ENCODE data around the gene RBFA.

DNA sequence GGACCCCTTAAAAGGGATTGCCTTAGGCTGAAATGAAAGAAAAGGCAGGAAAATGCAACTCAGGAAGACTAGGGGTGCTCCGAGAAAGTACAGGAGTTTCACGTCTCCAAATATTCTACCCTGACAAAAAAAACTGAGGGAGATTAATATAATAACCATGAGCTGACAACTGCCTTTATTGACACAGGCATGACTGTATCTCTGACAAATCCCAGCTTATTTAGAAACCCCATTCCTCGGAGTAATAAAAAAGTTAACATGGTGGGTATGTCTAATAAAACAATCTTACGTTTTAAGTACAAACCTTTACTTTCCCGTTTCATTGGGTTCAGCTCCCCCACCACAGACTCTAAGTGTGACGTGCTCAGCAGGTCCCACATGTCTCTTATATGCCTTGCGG lies 7.9 kb upstream of the RBFA start:
- TF ChIP-seq POLR2A (IDR thresholded peaks at IDR 0.05), result no peak
- TF ChIP-seq, protein P1, sequence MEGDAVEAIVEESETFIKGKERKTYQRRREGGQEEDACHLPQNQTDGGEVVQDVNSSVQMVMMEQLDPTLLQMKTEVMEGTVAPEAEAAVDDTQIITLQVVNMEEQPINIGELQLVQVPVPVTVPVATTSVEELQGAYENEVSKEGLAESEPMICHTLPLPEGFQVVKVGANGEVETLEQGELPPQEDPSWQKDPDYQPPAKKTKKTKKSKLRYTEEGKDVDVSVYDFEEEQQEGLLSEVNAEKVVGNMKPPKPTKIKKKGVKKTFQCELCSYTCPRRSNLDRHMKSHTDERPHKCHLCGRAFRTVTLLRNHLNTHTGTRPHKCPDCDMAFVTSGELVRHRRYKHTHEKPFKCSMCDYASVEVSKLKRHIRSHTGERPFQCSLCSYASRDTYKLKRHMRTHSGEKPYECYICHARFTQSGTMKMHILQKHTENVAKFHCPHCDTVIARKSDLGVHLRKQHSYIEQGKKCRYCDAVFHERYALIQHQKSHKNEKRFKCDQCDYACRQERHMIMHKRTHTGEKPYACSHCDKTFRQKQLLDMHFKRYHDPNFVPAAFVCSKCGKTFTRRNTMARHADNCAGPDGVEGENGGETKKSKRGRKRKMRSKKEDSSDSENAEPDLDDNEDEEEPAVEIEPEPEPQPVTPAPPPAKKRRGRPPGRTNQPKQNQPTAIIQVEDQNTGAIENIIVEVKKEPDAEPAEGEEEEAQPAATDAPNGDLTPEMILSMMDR (IDR thresholded peaks at IDR 0.05), result no peak

All from stomach (tissue), 4 donors.